Measurements from ENCODE around the gene PARD3.

Gene PARD3

DNA sequence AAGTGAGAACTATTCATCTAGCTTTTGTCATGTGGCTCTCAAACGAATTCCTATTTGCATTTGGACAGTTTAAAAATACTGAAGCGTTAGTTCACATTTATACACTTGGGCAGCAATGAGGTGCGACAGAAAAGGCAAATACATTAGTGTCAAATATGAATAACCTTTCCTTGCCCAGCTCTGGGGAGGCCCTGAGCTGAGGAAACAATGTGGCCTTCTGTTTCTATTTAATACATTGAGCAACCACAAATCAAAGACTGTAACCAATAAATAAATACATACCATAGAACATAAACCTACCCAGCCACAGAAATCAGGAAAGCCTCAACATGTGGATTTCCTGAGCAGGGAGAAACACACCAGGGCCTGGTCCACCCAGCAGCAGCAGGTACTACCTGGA, 585.2 kb downstream of the PARD3 start:
- no peak for DNase-seq

DNA sequence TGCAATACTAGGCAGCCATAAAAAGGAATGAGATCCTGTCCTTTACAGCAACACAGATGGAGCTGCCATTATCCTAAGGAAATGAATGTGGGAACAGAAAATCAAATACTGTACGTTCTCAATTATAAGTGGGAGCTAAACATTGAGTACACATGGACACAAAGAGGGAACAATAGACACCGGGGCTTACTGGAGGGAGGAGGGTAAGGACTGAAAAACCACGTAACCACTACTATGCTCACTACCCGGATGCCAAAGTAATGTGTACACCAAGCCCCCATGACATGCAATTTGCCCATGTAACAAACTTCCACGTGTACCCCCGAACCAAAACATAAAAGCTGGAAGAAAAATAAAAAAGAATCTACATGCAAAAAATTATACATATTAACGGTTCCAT, 587.0 kb downstream of the PARD3 start:
- no peak for DNase-seq

DNA sequence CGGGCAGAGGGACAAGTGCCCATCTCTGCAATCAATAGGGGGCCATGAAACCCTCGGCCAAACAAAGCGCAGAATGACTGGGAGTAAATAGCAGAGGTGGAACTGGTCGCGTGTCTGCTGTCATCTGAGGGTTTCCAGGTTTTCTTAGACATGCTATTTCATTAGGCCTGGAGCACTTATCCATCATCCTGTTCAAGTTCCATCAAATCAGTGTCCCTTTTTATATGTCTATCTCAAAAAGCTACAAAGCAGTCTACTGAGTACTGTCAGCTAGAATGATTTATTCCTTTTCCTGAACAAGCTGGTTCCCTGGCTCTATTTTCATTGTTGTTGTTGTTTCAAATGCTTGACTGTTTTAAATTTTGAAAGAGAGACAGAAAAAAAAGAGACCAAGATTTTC, 590.5 kb downstream of the PARD3 start:
- no peak for DNase-seq

DNA sequence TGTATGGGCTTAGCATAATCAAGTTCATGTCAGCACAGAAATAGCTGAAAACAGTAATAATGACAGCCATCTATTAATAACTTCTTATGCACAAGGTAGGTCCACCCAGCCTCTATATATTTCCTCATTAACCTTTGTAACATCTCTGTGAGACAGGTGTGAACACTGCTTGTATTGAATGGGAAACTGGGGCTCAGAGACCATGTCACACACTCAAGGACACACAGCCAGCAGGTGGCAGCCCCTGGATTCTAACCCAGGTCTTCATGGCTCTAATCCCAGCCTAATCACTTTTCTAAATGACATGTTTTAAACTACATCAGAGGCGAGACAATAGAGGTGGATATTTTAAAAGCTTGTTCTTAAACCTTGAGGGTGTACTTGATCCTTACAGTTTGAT, 591.4 kb downstream of the PARD3 start:
- no peak for DNase-seq

GRCh38 chr10:34222359-34222758, 592.7 kb downstream of the PARD3 start:
- DNase-seq = no peak

DNA sequence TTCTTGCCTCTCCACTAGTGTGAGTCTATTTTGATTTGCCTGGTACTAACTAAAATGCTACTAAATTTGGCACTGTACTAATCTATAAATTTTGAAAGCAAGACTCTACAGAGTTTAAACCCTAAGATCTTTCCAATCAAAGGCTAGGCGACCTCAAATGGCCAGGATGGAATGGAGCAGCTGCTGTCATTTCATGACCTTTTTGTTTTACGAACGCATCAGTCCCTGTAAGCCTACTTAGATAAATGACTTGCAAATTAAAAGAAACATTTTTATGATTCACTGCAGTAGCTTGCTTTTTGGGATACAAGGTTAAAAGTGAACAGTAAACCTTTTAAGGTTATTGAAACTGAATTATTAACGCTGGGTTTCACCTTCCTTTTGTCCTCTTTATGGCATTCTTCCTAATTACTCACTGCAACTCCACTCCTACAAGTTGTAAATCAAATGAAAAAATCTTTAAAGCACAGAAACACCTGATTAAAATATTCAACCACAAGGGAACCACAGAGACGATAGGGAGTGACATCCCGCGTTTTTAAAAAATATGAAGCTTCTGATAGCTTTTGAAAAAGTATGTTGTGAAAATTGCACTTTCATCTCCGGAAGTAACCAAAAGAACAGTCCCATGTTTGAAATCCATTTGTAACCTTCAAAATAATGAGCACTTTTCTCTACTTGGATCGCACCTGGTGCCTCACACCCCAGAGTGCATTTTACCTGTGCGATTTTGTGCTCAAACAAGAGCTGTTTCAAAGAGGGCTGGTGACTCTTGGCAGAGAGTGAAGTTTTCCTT, 595.1 kb downstream of the PARD3 start:
- no peak for DNase-seq

GRCh38 chr10:34217524-34217923, 597.6 kb downstream of the PARD3 start:
- DNase-seq = no peak

GRCh38 chr10:34216348-34216945, 598.6 kb downstream of the PARD3 start:
- DNase-seq = no peak

GRCh38 chr10:34213805-34214197, 601.3 kb downstream of the PARD3 start:
- DNase-seq = no peak

- DNase-seq = no peak
Measured at GRCh38 chr10:34213193-34213804, 601.8 kb downstream of the PARD3 start.

- DNase-seq = no peak
Measured at GRCh38 chr10:34207343-34207742, 607.8 kb downstream of the PARD3 start.

- no peak for DNase-seq
Measured at GRCh38 chr10:34206935-34207268, 608.2 kb downstream of the PARD3 start.

DNA sequence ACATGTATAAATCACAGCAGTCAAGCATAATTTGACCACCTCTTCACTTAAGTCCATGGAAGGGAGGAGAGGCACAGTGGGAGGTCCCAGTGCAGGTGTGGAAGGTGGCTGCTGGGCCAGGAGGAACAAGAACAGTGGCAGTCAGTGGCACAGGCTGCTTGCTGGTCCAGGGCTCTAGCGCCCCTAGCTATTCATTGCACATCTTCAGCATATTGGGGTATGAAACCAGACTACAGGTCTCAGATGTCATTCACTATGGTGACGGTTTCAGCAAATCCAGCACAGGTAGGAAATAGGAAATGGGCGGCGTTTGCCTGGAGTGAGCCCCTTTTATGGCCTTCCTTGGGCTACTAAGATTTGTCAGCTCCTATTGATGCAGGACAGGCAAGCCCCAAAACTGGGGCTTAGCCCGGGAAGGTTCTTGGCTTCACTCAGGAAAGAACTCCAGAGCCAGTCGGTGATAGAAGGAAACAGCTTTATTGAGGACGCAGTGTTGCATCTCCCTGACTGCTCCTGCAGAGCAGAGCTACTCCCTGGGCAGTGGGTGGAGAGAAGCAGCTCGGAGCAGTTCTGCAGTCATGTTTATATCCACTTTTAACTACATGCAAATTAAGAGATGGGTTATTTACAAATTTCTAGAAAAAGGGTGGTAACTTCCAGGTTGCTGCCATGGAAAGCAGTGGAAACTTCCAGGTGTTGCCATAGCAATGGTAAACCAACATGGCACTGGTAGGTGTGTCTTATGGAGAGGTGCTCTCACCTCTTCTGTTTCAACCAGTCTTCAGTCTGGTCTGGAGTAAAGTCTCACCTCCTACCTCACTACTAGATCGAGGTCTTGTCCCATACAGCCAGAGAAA, 608.8 kb downstream of the PARD3 start:
- DNase-seq = no peak

GRCh38 chr10:34205452-34205851, 609.6 kb downstream of the PARD3 start:
- peak; percentile 40 for DNase-seq

DNA sequence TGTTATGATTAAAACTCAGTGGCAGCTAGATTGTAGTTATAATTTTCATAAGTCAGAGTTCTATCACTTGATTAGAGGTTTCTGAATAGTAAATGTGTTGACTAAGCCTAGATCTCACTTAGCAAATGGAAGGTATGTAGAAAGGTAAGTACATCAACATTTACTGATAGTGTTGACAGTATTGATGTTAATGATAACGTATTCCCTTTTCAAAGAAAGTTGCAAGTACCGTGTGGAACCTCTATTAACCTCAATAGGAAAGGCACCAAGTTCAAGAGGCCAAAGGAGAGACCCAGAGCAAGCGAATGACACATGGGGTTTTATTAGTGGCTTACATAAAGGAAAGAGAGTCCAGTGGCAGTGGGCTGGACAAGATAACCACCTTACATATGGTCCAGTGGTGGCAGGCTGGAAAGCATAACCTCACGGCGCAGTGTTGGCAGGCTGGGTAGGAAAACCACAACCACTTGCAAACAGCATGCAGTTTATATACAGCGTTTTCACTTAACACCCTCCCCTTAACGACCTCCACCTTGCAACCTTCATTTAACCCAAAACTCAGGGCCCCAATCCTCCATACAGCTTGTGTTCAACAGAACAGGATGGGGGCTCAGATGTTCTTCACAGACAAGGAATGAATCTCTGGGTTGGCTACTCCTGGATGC, 611.0 kb downstream of the PARD3 start:
- no peak for DNase-seq

- DNase-seq = peak; percentile 24
Measured at GRCh38 chr10:34200355-34200901, 614.7 kb downstream of the PARD3 start.

GRCh38 chr10:34198953-34199352, 616.1 kb downstream of the PARD3 start:
- no peak for DNase-seq

DNA sequence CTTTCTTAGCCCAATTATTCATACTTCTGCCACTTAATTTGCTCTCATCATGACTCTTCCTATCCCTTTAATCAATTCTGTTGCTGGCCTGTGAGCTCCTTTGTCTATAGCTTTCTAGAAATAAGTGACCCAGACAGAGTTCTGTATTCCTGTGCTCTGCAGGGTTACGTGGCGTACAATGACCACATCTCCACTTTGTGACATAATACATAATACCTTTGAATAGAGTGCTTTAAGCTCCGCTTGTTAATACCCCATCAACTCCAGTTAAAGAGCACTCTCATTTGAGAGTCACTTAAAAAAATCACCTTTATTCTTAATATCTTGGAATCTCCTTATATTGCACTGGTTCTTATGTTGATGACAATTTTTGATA, 619.0 kb downstream of the PARD3 start:
- DNase-seq = no peak

DNA sequence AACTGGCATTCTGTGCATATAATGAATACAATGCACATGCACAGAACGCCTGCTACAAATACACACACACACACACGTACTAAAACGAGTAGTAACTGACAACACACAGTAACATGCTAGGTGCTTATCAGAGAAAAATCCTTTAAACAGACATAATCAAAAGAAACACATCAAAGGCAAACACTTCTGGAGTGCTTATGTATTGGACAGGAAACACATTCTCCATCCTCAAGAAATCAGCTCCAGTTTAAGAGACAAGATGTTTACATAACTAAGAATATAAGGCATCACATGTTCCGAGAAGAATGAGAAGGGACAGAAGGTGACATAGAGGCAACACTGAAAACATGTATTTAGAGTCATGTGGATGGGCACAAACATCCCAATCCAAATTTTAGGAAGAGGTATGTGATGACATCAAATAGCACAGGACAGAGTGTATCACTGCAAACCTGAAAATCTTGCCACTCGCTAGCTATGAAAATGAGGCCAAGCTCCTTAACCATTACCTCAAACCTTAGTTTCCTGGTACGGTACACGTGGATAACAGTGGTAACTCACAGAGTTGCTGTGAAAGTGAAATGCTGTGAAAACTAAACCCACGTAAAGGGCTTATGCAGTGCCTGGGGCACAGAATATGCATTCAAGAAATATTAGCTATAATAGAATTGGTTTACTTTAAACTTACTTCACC, 619.6 kb downstream of the PARD3 start:
- no peak for DNase-seq

DNA sequence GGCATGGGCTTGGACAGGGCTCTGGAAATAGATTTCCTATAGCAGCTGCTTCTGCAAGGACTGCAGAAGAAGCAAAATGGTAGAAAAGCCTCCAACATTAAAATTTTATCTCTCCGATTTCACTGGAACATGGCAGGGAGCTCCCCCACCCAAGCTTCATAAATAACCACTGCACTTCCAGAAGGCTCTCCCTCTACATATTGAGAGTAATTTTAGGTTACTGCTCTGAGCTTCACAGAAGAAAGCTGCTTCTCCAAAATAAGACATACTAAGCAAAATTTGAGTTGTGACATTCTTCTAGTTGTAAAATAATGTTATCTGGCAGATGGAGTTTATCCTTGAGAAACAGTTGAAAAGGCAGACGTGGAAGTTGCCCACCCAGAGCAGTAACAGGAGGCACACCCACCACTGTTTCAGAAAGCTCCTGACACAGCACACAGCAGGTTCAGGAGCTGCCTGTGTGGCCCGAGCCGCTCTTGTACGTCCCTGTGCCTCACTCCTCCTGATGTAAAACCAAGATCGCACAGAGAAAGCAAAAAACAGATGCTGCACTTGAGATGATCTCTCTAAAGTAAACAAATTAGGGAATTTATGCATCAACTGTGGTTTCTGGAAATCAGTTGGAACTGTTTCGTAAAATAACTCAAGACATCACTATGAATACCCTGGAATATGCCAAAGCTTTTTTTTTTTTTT, 621.0 kb downstream of the PARD3 start:
- no peak for DNase-seq

DNA sequence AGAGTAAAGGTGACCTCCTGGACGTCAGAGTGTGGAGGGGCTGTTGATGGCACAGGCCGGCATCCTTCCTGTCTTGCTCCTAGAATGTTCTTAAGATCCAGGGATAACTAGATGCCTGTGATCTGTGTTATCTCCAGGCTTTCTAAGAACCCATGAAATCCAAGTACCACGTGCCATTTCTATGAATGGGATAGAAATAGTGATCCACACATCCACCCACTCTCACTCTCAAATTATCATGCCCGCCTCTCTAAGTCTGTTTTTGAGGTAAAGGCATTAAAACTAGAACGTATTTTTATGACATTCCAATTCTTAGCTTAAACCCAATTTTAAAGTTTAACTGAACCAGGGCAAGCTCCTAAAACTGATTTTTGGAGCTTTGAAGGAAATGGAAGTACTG, 622.5 kb downstream of the PARD3 start:
- no peak for DNase-seq
